IMR-90 (cell line): ENCODE results near the gene SPANXN3. TPM values are rescaled to one million over a fixed set of nuclear protein-coding genes. Genes with fewer than 3 reads are reported as not detected.

Experiments used
- ATAC-seq: fragments of 200-7000 bp; cut with Tn5 transposase; 2 replicates; pipeline ENCODE4 v1.9.1; 2020; ENCODE audit warnings: low read depth, mild to moderate bottlenecking, moderate library complexity
- BruUV-seq: library from RNA; stranded (reverse); fragments of 400-500 nt; replicated peaks from 2 replicates; lab custom pipeline; 2021; lab: Mats Ljungman, UMichigan
- CTCF ChIA-PET: fragments of 300-600 bp; formaldehyde crosslinking; extraction: SDS; loops from one replicate; lab custom pipeline; 2021; ENCODE audit warnings: antibody characterized with exemption; lab: Yijun Ruan, JAX
- POLR2A ChIA-PET: fragments of 300-600 bp; sonication (Branson Sonifier 250); formaldehyde crosslinking; loops from one replicate; lab custom pipeline; 2022; ENCODE audit warnings: antibody characterized with exemption; ENCODE audit not compliant: unreplicated experiment; lab: Charles Lee
- DNase-seq: peaks from one replicate; pipeline ENCODE4 v3.0.0; 2013
- H2AFZ ChIP-seq: replicated peaks from 2 replicates; pipeline ENCODE3; 2013; ENCODE audit warnings: low read length, mild to moderate bottlenecking; ENCODE audit not compliant: poor library complexity
- H2AK5ac ChIP-seq: 2 replicates; pipeline ENCODE4 v1.6.1; 2013; ENCODE audit warnings: low read depth, low read length, inconsistent platforms
- H2AK9ac ChIP-seq: replicated peaks from 2 replicates; pipeline ENCODE3; 2013; ENCODE audit warnings: mild to moderate bottlenecking, low read depth, low read length, moderate library complexity; ENCODE audit not compliant: poor library complexity
- H2BK120ac ChIP-seq: 2 replicates; pipeline ENCODE4 v1.6.1; 2013; ENCODE audit warnings: low read depth, low read length, inconsistent platforms
- H2BK15ac ChIP-seq: 3 replicates; pipeline ENCODE4 v1.6.1; 2013; ENCODE audit warnings: low read depth, low read length, inconsistent platforms
- H2BK20ac ChIP-seq: 2 replicates; pipeline ENCODE4 v1.6.1; 2013; ENCODE audit warnings: low read depth, mild to moderate bottlenecking, inconsistent platforms, low read length, moderate library complexity
- H2BK5ac ChIP-seq: 2 replicates; pipeline ENCODE4 v1.6.1; 2013; ENCODE audit warnings: mild to moderate bottlenecking, low read depth, low read length, inconsistent platforms; ENCODE audit not compliant: poor library complexity, severe bottlenecking
- H3K14ac ChIP-seq: replicated peaks from 2 replicates; pipeline ENCODE4 v1.6.1; 2013; ENCODE audit warnings: low read depth, low read length, inconsistent platforms
- H3K18ac ChIP-seq: 2 replicates; pipeline ENCODE4 v1.6.1; 2013; ENCODE audit warnings: low read depth, low read length, control low read depth
- H3K23ac ChIP-seq: 2 replicates; pipeline ENCODE4 v1.6.1; 2013; ENCODE audit warnings: low read depth, low read length, inconsistent platforms
- H3K27ac ChIP-seq: 2 replicates; pipeline ENCODE4 v1.5.1; 2013; ENCODE audit warnings: mild to moderate bottlenecking, control low read depth, low read length; ENCODE audit not compliant: insufficient read depth
- H3K27me3 ChIP-seq: 2 replicates; pipeline ENCODE4 v1.6.1; 2013; ENCODE audit warnings: low read length; ENCODE audit not compliant: control insufficient read depth, insufficient read depth
- H3K36me3 ChIP-seq: 2 replicates; pipeline ENCODE4 v1.6.1; 2013; ENCODE audit warnings: low read length, mixed read lengths; ENCODE audit not compliant: control insufficient read depth, insufficient read depth
- H3K4ac ChIP-seq: 2 replicates; pipeline ENCODE4 v1.6.1; 2013; ENCODE audit warnings: low read depth, low read length, inconsistent platforms
- H3K4me1 ChIP-seq: 2 replicates; pipeline ENCODE4 v1.6.1; 2013; ENCODE audit warnings: low read length, mixed read lengths; ENCODE audit not compliant: control insufficient read depth, insufficient read depth
- H3K4me2 ChIP-seq: 2 replicates; pipeline ENCODE4 v1.6.1; 2013; ENCODE audit warnings: low read depth, mild to moderate bottlenecking, control low read depth, low read length, moderate library complexity
- H3K4me3 ChIP-seq: 2 replicates; pipeline ENCODE4 v1.5.1; 2013; ENCODE audit warnings: low read depth, mild to moderate bottlenecking, control low read depth, low read length, moderate library complexity; ENCODE audit not compliant: insufficient read depth
- H3K56ac ChIP-seq: 2 replicates; pipeline ENCODE4 v1.6.1; 2013; ENCODE audit warnings: low read length, inconsistent platforms; ENCODE audit not compliant: insufficient read depth; ENCODE audit errors: extremely low read depth
- H3K79me1 ChIP-seq, 2 experiments: 2 replicates each; pipeline ENCODE4 v1.6.1; 2013; ENCODE audit warnings: low read length in 2 of 2, inconsistent platforms in 1 of 2, low read depth in 1 of 2
- H3K9ac ChIP-seq: 2 replicates; pipeline ENCODE4 v1.6.1; 2013; ENCODE audit warnings: low read depth, low read length, control low read depth
- H3K9me1 ChIP-seq: 2 replicates; pipeline ENCODE4 v1.6.1; 2013; ENCODE audit warnings: low read length, inconsistent platforms; ENCODE audit not compliant: insufficient read depth
- H3K9me3 ChIP-seq: 2 replicates; pipeline ENCODE4 v1.6.1; 2013; ENCODE audit warnings: low read length; ENCODE audit not compliant: control insufficient read depth, insufficient read depth
- H4K20me1 ChIP-seq: 2 replicates; pipeline ENCODE4 v1.6.1; 2013; ENCODE audit warnings: low read length, inconsistent platforms; ENCODE audit not compliant: insufficient read depth
- H4K5ac ChIP-seq: 2 replicates; pipeline ENCODE4 v1.6.1; 2013; ENCODE audit warnings: mild to moderate bottlenecking, low read depth, low read length, control low read depth
- H4K8ac ChIP-seq, 2 experiments: 2 replicates each; pipeline ENCODE4 v1.6.1; 2013; ENCODE audit warnings: low read depth in 2 of 2, low read length in 2 of 2, control low read depth in 1 of 2, inconsistent platforms in 1 of 2
- H4K91ac ChIP-seq: 2 replicates; pipeline ENCODE4 v1.6.1; 2013; ENCODE audit warnings: low read depth, low read length, inconsistent platforms; ENCODE audit not compliant: insufficient read depth
- FOS ChIP-seq: fragments of 150-350 bp; IDR thresholded peaks from 2 replicates; pipeline ENCODE4 v1.6.1; 2016; ENCODE audit warnings: low read depth, low read length
- MAFK ChIP-seq: IDR thresholded peaks from 2 replicates; pipeline ENCODE4 v1.6.1; 2012; ENCODE audit warnings: low read depth, low read length, improper control_type of control experiment
- WGBS, 2 experiments: methylation state at CpG; one replicate each; pipeline versions ENCODE4 v1.1.5 to v1.1.7; 2013; ENCODE audit warnings: missing lambda C conversion rate in 2 of 2; ENCODE audit not compliant: insufficient read length in 1 of 2; ENCODE audit errors: extremely low coverage in 2 of 2; 5-methylcytosine and 5-hydroxymethylcytosine counted together
- dilution Hi-C: fragments of 300-500 bp; cut with HindIII; formaldehyde crosslinking; loops from one replicate; pipeline ENCODE4 v1.14.3; 2018; ENCODE audit warnings: low sequenced_read_pairs; ENCODE audit not compliant: unreplicated experiment
- in situ Hi-C: fragments of 300-500 bp; cut with MboI; formaldehyde crosslinking; loops from 3 replicates; pipeline ENCODE4 v1.14.3; 2019; ENCODE audit warnings: low sequenced_read_pairs, inconsistent platforms, mixed read lengths
- intact Hi-C: fragments of 100-400 bp; cut with micrococcal nuclease; formaldehyde crosslinking; loops from 2 replicates; pipeline ENCODE4 v1.10.0; 2022
- polyA plus RNA-seq, 3 experiments: library from polyadenylated mRNA; depleted of rRNA; stranded (reverse); fragments of >200 nt; gene quantifications; 2 replicates each; pipeline ENCODE4 v1.2.3, GENCODE V29; 2012; ENCODE audit warnings: low replicate concordance in 1 of 3
- total RNA-seq: library from RNA; depleted of rRNA; stranded (reverse); fragments of >200 nt; gene quantifications from 2 replicates; pipeline ENCODE4 v1.2.3, GENCODE V29; 2012

SPANXN3 gene
- total and polyA plus RNA-seq, 2 of the 4 experiments (the other 2 are of a cell fraction): not detected

DNA sequence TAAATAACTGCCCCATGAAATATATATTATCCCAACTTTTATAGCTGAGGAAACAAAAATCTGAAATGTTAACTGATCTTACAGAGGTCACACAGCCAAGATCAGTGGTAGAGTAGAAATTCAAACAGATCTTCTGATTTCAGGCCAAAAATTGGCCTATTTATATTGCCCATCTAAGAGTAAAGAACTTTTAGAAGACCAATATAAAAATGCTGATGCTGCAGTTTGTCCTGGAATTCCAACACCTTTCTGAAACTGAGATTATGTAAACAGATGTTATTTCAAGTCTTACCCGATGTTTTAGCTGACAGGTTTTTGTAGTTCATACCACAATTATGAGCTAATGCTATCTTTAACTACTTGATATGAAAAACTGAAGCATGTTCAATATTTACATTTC, 51.1 kb downstream of the SPANXN3 start:
- Histone ChIP-seq H3K4ac (no peak overlapping the region), H4K5ac (no peak overlapping the region), H2AK5ac (no peak overlapping the region), H4K91ac (no peak overlapping the region), H4K8ac (no peak overlapping the region), H2BK15ac (no peak overlapping the region), H3K56ac (no peak overlapping the region), H3K27me3 (no peaks in the 10 kb centered on the region), H3K4me1 (no peaks in the 10 kb centered on the region), H3K23ac (no peak overlapping the region), H3K9me1 (no peaks in the 10 kb centered on the region), H2BK20ac (no peak overlapping the region), H3K9ac (no peak overlapping the region), H2AFZ (no peak overlapping the region), H3K9me3 (peaks cover 7% of the 10 kb centered on the region; the same call in 1 of the 2 replicates), H3K4me3 (no peak overlapping the region), H2AK9ac (no peak overlapping the region), H3K4me2 (no peak overlapping the region), H3K14ac (no peak overlapping the region), H3K27ac (no peak overlapping the region), H3K18ac (no peak overlapping the region), H2BK120ac (no peak overlapping the region), H4K20me1 (no peaks in the 10 kb centered on the region), H3K36me3 (no peaks in the 10 kb centered on the region), H3K79me1 (no peaks in the 10 kb centered on the region), H2BK5ac (no peak overlapping the region)
- ChIA-PET CTCF (no interaction called here), POLR2A (no interaction called here)
- no TSS peak for BruUV-seq
- intact Hi-C loops: no loop called here
- dilution Hi-C loops: no loop called here
- in situ Hi-C loops: no loop called here
- TF ChIP-seq FOS (no peak), MAFK (peak; percentile 97)
- no CpG with 5 or more reads among the region's 1 CpG for WGBS, 2 experiments
- no peak for ATAC-seq
- DNase-seq: no peak
